HG02763 (cell line): Measurements from ENCODE around the gene TMEM154.

Source experiments
- ATAC-seq: cut with Tn5 transposase; IDR thresholded peaks from one replicate; pipeline ENCODE4 v1.9.1; 2021; ENCODE audit warnings: mild to moderate bottlenecking, moderate library complexity; ENCODE audit not compliant: unreplicated experiment

TMEM154 gene, protein sequence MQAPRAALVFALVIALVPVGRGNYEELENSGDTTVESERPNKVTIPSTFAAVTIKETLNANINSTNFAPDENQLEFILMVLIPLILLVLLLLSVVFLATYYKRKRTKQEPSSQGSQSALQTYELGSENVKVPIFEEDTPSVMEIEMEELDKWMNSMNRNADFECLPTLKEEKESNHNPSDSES

DNA sequence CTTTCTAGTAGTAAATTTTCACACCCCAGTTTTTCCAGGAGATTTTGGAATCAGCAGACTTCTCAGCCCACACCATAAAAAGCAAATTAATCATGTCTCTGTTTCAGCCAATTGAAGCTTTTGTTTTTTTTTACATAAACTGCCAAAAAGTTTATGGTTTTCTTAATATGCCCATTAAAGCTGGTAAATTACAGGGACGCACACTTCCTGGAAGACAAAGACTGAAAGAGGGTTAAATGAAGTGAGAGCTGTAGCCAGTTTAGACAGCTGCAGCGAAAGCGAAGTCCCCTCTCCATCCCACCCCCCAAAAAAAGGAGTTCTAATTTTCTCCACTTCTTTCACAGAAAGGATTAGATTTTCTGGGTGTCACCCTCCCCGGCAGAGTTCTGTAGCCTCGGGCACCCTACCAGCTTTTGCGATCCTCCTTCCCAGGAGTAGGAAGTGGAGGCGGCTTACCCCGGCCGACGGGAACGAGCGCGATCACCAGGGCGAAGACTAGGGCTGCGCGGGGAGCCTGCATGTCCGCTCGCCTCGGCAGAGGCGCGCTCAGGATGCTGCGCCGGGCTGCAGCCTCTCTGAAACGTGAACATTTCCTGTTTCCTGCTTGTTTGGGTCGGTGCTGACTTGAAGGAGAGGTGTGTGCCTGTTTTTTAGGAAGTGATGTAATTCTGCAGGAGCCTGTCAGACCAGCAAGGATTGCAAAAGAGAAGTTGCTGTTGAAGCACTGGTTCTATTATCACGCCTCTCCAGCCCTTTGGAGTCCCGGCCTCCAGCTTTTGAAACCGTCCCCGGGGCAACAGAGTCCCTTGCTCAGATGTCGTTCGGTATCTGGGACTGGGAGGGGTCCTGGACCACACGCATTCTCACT, at the start of gene TMEM154:
TSS of gene TMEM154 (minus strand) at position 584 of the 868 bp plus-strand sequence. CDS start at position 520, 64 bp downstream.
- peak; percentile 62 for ATAC-seq

DNA sequence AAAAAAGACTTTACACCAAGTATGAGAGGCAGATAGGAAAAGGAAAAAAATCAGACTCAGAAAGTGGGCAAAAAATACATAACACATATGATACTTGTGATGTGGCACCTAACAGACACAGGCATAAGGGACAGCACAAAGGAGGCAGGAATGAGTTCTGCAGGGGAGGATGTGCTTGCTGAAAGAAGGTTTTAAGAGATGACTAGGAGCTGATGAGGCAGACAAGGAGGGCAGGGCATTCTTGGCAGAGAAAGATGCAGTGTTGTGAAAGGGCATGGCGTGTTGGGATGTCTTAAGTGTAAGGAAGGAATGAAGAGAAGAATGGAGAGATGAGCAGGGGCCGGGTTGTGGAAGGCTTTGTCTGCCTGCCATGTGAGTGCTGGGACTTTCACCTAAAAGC, 49.7 kb upstream of the TMEM154 start:
- no peak for ATAC-seq

DNA sequence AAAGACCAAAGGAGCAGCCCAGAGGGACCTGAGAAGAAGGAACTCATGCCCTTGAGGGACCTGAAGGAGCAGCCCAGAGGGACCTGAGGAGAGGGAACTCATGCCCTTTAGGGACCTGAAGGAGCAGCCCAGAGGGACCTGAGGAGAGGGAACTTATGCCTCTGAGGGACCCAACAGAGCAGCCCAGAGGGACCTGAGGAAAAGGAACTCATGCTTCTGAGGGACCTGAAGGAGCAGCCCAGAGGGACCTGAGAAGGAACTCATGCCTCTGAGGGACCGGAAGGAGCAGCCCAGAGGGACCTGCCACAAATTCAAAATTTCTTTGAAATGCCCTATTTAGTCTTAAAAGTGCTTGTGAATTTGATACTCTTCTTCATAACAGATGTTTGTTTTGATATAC, 48.5 kb upstream of the TMEM154 start:
- no peak for ATAC-seq

GRCh38 chr4:152727784-152728183, 48.0 kb upstream of the TMEM154 start:
- no peak for ATAC-seq

DNA sequence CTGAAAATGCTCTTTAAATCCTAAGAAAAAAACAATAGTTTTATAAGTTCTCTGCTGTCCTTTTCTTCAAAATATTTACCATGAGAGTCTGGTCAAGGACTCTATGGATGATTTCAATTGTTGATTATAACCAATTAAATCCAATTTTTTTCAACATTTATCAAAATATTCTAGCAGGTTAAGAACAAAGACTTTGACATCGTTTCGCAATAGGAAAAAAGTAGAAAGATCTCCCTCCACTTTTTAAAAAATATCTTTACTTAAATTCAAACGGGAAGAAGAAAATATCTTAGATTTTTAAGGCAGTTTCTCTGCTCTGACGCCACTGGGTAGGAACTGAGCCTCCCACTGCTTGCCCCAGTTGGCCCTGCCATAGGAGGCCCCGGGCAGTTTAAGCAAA, 44.7 kb upstream of the TMEM154 start:
- no peak for ATAC-seq

- ATAC-seq: no peak
These were observed 43.4 kb upstream of the TMEM154 start for GRCh38 chr4:152723236-152723635.

DNA sequence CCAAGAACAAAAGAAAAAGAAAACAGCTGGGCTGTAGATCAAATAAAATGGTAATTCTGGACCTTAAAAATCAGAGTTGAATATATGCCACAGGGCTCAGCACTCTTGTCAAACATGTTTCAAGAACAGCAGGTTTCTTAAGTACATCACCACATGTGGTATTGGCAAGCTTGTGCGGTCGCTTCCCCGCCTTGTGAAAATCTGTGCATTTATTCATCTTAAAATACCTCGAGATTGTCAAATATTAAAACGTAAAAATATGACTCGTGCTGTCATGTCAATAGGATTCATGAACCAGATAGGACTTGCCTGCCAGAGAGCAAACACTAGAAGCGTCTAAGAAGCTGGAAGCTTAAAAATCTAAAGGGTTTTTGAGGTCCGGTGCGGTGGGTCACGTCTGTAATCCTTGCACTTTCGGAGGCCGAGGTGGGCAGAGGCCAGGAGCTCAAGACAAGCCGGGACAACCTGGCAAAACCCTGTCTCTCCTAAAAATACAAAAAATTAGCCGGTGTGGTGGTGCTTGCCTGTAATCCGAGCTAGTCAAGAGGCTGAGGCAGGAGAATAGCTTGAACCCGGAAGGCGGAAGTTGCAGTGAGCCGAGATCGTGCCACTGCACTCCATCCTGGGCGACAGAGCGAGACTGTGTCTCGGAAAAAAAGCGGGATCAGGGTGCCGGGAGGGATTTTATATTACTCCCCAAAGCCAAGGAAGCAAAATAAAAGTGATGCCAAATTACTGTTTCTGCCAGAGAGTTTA, 40.2 kb upstream of the TMEM154 start:
- no peak for ATAC-seq

- ATAC-seq: no peak
These were observed 39.5 kb upstream of the TMEM154 start for GRCh38 chr4:152719291-152719690.

GRCh38 chr4:152715076-152715475, 35.3 kb upstream of the TMEM154 start:
- no peak for ATAC-seq

DNA sequence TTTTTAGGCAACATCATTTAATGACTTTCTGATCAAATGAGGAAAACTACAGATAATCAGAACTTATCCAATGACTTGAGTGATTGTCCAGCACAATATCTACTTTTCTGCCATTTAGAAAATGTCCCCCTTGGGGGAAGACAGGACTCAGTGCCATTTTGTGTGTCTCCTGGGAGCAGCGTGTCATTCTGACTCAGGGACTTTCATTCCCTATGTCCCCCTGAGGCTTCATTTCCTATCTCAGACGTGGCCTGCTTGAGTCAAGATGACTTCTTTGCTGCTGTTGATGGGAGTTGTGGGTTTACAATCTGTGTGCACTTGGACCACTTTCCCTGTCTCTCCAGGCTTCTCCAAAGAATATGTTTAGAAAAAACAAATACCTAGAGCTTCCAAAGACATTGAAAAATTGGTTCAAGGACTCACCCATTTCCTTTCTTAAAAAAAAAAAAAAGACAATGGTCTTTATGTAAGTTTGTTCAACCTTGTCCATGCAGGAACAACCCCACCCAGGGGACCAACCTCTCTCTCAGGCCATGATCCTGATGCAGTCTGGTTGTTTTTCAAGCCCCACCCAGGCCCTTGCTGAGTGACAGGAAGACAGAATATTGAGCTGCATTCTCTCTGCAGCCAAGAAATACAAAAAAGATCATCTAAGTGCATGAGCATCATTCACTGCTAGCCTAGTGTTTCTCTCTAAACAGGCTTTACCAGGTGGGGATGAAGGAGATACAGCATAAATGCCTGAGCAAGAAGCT, 34.3 kb upstream of the TMEM154 start:
- no peak for ATAC-seq

DNA sequence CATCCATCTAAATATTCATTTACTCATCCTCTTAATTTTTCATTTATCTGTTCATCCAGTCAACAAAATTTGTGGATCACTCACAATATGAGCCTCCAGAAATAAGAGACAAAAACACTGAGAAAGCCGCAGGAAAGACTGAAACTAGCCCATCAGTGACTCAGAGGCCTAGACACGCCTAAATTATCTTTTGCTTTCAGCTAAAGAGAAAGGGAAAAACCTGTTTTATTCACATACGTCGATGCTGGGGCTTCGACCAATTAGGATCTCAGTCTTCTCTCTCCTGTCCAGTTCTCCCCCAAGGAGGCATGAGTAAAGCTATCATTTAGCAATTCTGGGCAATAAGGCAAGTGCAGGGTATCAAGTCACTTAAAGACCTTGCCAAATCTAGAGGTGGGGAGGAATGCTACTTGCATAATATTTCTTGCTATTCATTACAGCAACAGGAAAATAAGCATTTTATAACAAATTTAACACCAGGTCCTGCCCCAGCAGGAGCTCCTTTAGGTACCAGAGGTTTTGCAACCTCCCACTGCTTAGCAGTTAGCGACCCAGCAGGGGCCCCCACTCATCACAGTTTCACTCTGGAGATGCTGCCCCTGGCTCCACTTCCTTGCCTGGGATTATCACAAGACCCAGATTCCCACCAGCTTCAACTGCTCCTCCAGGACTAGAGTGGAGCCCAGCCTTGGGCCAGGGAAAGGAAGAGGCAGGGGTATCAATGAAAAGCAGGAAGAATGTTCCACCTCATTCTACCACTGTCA, 30.1 kb upstream of the TMEM154 start:
- ATAC-seq: no peak

GRCh38 chr4:152708796-152709195, 29.0 kb upstream of the TMEM154 start:
- no peak for ATAC-seq

- ATAC-seq: no peak
These were observed 28.6 kb upstream of the TMEM154 start for GRCh38 chr4:152708361-152708760.

DNA sequence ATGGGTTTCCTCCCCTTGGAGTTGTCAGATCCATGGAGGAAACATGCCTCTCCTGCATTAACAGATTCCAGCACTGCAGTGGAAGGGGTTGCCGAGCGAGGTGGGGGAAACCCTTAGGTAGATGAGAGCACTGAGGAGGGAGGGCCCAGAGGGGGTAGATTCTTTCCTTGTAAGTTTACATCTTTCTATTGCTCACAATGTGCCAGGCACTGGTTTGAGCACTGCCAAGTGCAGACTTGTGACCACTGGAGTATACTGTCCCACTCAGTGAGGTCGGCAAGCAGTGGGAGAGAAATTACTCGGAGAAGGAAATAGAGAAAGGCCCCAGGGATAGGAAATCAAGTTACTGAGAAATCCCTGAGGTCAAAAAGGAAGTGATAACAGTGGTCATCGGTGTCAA, 27.8 kb upstream of the TMEM154 start:
- ATAC-seq: no peak

DNA sequence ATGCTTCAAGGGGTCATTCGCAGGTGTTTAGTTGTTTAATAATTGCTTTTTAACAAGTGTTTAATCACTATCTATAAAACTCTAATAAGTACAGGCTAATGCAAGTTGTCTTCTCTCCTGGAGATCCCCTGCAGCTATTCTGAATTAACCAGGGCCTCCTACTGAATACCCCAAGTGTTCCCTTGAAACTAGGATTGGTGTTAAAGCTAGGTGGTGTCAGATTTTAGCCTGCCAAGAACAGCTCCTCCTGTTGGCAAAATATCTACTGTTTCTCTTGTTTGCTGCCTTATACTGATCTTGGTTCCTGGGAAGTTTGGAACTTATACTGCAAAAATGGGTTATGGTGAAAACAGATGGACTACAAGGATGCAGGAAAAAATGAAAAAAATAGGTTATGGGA, 26.1 kb upstream of the TMEM154 start:
- ATAC-seq: no peak

GRCh38 chr4:152704788-152705187, 25.0 kb upstream of the TMEM154 start:
- ATAC-seq: no peak

GRCh38 chr4:152700151-152700550, 20.4 kb upstream of the TMEM154 start:
- no peak for ATAC-seq

DNA sequence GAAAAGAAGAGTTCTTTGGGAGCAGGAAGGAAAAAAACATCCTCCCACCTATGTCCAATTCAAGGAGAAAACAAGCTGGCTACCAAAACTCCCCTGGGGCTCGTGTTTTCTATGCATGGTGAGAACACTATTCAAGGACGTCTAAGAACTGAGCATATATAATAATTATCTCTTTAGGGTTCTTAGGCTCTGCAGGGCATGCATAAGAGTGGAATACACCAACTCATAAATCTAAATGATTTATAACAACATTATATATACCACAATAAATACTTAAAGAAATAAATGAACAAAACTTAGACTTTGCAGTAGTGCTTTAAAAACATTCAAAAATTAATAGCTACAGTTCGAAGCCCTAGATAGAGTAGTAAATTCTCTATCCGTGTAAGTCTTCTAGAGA, 19.5 kb upstream of the TMEM154 start:
- no peak for ATAC-seq

DNA sequence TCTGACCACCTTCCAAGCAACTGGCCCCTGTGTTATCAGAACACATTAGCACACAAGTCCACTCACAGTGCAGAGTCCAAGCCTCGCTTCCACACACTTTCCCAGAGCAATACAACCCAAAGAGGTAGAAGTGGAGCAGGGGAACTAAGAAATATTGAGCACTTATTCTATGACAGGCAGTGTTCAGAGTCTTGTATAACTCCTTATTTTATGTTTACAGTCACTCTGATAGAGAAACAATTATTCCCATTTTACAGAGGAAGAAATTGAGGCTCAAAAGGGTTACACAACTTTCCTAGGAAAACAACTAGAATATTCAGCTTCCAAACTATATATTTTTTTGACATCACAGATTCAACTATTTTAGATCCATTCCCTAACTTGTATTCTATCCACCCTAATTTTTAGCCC, 18.3 kb upstream of the TMEM154 start:
- no peak for ATAC-seq
